ENCODE results near the gene TBX4.

TBX4 gene

GRCh38 chr17:61452301-61453290 is at the start of gene TBX4:
TBX4 (plus strand) TSS chr17:61452422; CDS start chr17:61456491, 4,069 bp downstream.
- no peak for DNase-seq

GRCh38 chr17:61402978-61403800 is 49.0 kb upstream of the TBX4 start:
- DNase-seq: no peak

- no peak for DNase-seq
Observed at GRCh38 chr17:61403801-61404662, 48.2 kb upstream of the TBX4 start.

- DNase-seq: no peak
Observed at GRCh38 chr17:61404663-61404912, 47.6 kb upstream of the TBX4 start.

- DNase-seq: no peak
Observed at GRCh38 chr17:61404913-61405685, 47.1 kb upstream of the TBX4 start.

GRCh38 chr17:61405686-61406536 is 46.3 kb upstream of the TBX4 start:
- no peak for DNase-seq

- no peak for DNase-seq
Observed at GRCh38 chr17:61406537-61406845, 45.7 kb upstream of the TBX4 start.

- no peak for DNase-seq
Observed at GRCh38 chr17:61406971-61407911, 45.0 kb upstream of the TBX4 start.

- peak; percentile 7 for DNase-seq
Observed at GRCh38 chr17:61408151-61409041, 43.8 kb upstream of the TBX4 start.

- peak; percentile 10 for DNase-seq
Observed at GRCh38 chr17:61409301-61410112, 42.7 kb upstream of the TBX4 start.

GRCh38 chr17:61410141-61411010 is 41.8 kb upstream of the TBX4 start:
- DNase-seq: peak; percentile 56

- DNase-seq: no peak
Observed at GRCh38 chr17:61411011-61411260, 41.3 kb upstream of the TBX4 start.

GRCh38 chr17:61411261-61412142 is 40.7 kb upstream of the TBX4 start:
- peak; percentile 9 for DNase-seq

GRCh38 chr17:61412143-61412859 is 39.9 kb upstream of the TBX4 start:
- peak; percentile 69 for DNase-seq

GRCh38 chr17:61412860-61413660 is 39.2 kb upstream of the TBX4 start:
- DNase-seq: no peak
